ENCODE measurements around the gene PPM1B.

PPM1B gene

GRCh38 chr2:44267796-44268648 is 99.3 kb downstream of the PPM1B start:
- Histone ChIP-seq H3K9ac (ENCODE audit: low read depth, low read length) (no peak overlapping the region), H3K4me1 (ENCODE audit: insufficient read depth, low read length) (peaks cover 13% of the 10 kb centered on the region; the same call in 1 of the 2 replicates), H3K36me3 (ENCODE audit: insufficient read depth, low read length) (no peaks in the 10 kb centered on the region), H3K9me3 (ENCODE audit: control insufficient read depth, insufficient read depth, low read length) (no peaks in the 10 kb centered on the region)

- Histone ChIP-seq H3K36me3 (ENCODE audit: insufficient read depth, low read length) (no peaks in the 10 kb centered on the region), H3K4me1 (ENCODE audit: insufficient read depth, low read length) (peaks cover 13% of the 10 kb centered on the region; the same call in 1 of the 2 replicates), H3K9me3 (ENCODE audit: control insufficient read depth, insufficient read depth, low read length) (no peaks in the 10 kb centered on the region), H3K9ac (ENCODE audit: low read depth, low read length) (no peak overlapping the region)
Measured at GRCh38 chr2:44269831-44270230, 101.2 kb downstream of the PPM1B start.

GRCh38 chr2:44271296-44271695 is 102.6 kb downstream of the PPM1B start:
- H3K4me1 ChIP-seq (ENCODE audit: insufficient read depth, low read length), result peaks cover 13% of the 10 kb centered on the region; the same call in 1 of the 2 replicates
- H3K9ac ChIP-seq (ENCODE audit: low read depth, low read length), result no peak overlapping the region
- H3K9me3 ChIP-seq (ENCODE audit: control insufficient read depth, insufficient read depth, low read length), result no peaks in the 10 kb centered on the region
- H3K36me3 ChIP-seq (ENCODE audit: insufficient read depth, low read length), result no peaks in the 10 kb centered on the region

- H3K36me3 ChIP-seq (ENCODE audit: insufficient read depth, low read length), result no peaks in the 10 kb centered on the region
- no peaks in the 10 kb centered on the region for H3K9me3 ChIP-seq (ENCODE audit: control insufficient read depth, insufficient read depth, low read length)
- H3K9ac ChIP-seq (ENCODE audit: low read depth, low read length), result no peak overlapping the region
- peaks cover 7% of the 10 kb centered on the region; the same call in 1 of the 2 replicates for H3K4me1 ChIP-seq (ENCODE audit: insufficient read depth, low read length)
Measured at GRCh38 chr2:44273076-44273475, 104.4 kb downstream of the PPM1B start.

- Histone ChIP-seq H3K9ac (ENCODE audit: low read depth, low read length) (no peak overlapping the region), H3K4me1 (ENCODE audit: insufficient read depth, low read length) (peaks cover 2% of the 10 kb centered on the region; the same call in 1 of the 2 replicates), H3K36me3 (ENCODE audit: insufficient read depth, low read length) (no peaks in the 10 kb centered on the region), H3K9me3 (ENCODE audit: control insufficient read depth, insufficient read depth, low read length) (no peaks in the 10 kb centered on the region)
Measured at GRCh38 chr2:44273596-44273995, 104.9 kb downstream of the PPM1B start.

- Histone ChIP-seq H3K9me3 (ENCODE audit: control insufficient read depth, insufficient read depth, low read length) (no peaks in the 10 kb centered on the region), H3K4me1 (ENCODE audit: insufficient read depth, low read length) (no peaks in the 10 kb centered on the region), H3K9ac (ENCODE audit: low read depth, low read length) (no peak overlapping the region), H3K36me3 (ENCODE audit: insufficient read depth, low read length) (no peaks in the 10 kb centered on the region)
Measured at GRCh38 chr2:44275927-44276303, 107.2 kb downstream of the PPM1B start.

GRCh38 chr2:44277541-44277940 is 108.9 kb downstream of the PPM1B start:
- no peaks in the 10 kb centered on the region for H3K4me1 ChIP-seq (ENCODE audit: insufficient read depth, low read length)
- no peak overlapping the region for H3K9ac ChIP-seq (ENCODE audit: low read depth, low read length)
- H3K9me3 ChIP-seq (ENCODE audit: control insufficient read depth, insufficient read depth, low read length), result no peaks in the 10 kb centered on the region
- H3K36me3 ChIP-seq (ENCODE audit: insufficient read depth, low read length), result no peaks in the 10 kb centered on the region

GRCh38 chr2:44280869-44281268 is 112.2 kb downstream of the PPM1B start:
- H3K9me3 ChIP-seq (ENCODE audit: control insufficient read depth, insufficient read depth, low read length), result no peaks in the 10 kb centered on the region
- no peak overlapping the region for H3K9ac ChIP-seq (ENCODE audit: low read depth, low read length)
- H3K36me3 ChIP-seq (ENCODE audit: insufficient read depth, low read length), result no peaks in the 10 kb centered on the region
- no peaks in the 10 kb centered on the region for H3K4me1 ChIP-seq (ENCODE audit: insufficient read depth, low read length)

Data from ES-I3 (cell line).